Urothelium cell line (cell line): ENCODE measurements around the gene CYP26A1.

Experiments used
- DNase-seq: peaks from one replicate; pipeline ENCODE4 v3.0.0; 2011; ENCODE audit warnings: low spot score, mixed read lengths
- FAIRE-seq: peaks from 2 replicates; lab custom pipeline; 2011; peaks lifted over from hg19 to GRCh38; lab: Jason Lieb, UNC

CYP26A1 gene

DNA sequence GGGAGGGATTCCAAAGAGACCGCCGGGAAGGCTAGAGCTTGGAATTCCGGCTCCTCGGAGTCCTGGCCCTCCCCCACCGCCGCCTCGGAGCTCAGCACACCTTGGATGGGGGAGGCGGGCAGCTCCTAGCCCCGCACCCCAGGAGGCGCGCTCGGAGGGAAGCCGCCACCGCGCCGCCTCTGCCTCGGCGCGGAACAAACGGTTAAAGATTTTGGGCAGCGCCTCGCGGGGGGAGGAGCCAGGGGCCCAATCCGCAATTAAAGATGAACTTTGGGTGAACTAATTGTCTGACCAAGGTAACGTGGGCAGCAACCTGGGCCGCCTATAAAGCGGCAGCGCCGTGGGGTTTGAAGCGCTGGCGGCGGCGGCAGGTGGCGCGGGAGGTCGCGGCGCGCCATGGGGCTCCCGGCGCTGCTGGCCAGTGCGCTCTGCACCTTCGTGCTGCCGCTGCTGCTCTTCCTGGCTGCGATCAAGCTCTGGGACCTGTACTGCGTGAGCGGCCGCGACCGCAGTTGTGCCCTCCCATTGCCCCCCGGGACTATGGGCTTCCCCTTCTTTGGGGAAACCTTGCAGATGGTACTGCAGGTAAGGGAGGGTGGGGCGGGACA is at the start of gene CYP26A1:
Gene CYP26A1 (plus strand): TSS at position 355 of the 608 bp plus-strand sequence. CDS start 42 bp downstream, at position 397.
- DNase-seq (no peak), FAIRE-seq (no peak)

GRCh38 chr10:93026072-93026471 is 47.6 kb upstream of the CYP26A1 start:
- DNase-seq (no peak), FAIRE-seq (no peak)

DNA sequence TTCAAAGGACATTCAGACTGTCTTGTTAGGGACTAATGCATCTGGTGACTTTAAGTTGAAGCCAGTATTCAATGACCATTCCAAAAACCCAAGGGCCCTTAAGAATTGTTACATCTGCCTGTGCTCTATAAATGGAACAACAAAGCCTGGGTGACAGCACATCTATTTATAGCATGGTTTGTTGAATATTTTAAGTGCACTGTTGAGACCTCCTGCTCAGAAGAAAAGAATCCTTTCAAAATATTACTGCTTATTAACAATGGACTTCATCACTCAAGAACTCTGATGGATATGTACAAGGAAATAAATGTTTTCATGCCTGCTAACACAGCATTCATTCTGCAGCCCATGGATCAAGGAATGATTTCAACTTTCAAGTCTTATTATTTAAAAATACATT is 46.2 kb upstream of the CYP26A1 start:
- FAIRE-seq (no peak), DNase-seq (no peak)

- DNase-seq = peak; percentile 29
- no peak for FAIRE-seq
Observed at GRCh38 chr10:93028883-93029282, 44.8 kb upstream of the CYP26A1 start.

- FAIRE-seq (no peak), DNase-seq (peak; percentile 54)
Observed at GRCh38 chr10:93030409-93030808, 43.3 kb upstream of the CYP26A1 start.

DNA sequence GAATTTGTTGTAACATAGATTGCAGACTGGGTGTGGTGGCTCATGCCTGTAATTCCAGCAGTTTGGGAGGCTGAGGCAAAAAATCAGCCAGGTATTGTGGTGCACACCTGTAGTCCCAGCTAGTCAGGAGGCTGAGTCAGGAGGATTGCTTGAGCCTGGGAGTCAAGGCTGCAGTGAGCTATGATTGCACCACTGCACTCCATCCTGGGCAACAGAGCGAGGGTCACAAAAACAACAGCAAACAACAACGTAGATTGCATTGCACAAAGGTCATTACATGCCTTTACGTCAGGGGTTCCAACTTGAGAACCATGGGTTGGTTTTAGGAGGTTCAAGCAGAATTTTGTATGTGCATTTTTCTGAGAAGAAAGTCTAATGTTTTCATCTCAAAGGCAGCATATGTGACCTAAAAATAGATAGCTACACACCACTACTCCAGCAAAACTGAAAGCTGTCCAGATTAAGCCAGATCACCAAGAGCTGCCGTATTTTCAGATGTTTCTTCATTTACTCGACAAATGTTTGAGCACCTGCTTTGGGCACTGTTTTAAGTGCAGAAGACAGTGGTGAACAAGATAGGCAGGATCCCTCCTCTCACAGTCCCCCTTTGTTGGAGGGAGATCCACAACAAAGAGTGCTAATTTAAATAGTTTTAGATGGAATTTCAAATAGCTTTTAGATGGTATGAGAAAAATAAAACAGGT is 41.4 kb upstream of the CYP26A1 start:
- FAIRE-seq = no peak
- no peak for DNase-seq

DNA sequence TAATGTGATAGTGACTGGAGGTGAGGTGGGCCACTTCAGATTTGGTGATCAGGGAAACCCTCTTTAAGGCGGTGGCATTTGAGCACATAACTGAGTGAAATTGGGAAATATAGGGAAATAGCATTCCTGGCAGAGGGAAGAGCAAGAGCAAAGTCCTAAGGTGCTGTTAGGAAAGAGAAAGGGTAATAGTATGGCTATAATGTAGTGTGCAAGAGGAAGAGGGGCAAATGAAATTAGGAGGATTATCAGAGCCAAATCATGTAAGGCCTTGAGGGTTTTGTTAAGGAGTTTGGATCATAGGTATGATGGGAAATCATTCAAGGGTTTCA is 40.9 kb upstream of the CYP26A1 start:
- no peak for DNase-seq
- no peak for FAIRE-seq

DNA sequence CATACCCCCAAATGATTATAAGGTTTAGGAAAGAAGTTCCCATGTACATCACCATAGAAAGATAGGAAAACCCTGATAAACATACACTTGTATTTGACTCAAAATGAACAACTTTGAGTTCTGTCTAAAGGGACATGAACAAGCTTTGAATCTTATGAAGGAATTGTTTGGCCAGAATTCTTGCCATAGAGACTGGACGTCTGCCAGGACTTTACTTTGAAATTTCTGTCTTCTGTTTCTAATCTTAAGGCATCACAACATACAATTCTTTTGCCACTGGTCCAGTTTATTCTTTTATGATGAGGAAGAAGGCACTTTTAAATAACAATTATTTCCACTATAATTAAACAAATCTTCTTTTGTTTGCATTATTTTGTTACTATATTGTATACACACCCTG is 39.3 kb upstream of the CYP26A1 start:
- FAIRE-seq (no peak), DNase-seq (no peak)

- no peak for FAIRE-seq
- DNase-seq = no peak
Observed at GRCh38 chr10:93039110-93039509, 34.6 kb upstream of the CYP26A1 start.

DNA sequence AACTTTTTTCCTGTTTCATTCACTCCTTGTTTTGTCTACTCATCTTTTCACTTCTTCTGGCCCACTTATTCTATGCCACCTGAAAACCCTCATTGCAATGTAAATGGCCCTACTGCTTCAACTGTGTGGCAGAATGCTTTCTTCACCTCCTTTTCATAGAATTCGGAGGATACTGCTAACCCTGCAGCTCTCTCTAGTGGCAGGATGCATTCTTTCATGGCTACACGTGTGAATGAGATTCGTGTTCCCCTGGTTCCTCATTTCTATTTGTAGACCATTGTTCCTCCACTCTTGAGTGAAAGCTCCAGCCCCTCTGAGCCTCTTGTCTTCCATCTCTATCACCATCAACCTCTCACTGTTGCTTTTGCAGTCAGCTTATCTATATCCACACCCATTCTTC is 34.0 kb upstream of the CYP26A1 start:
- FAIRE-seq (no peak), DNase-seq (no peak)

- DNase-seq = no peak
Observed at GRCh38 chr10:93054486-93054885, 19.2 kb upstream of the CYP26A1 start.

GRCh38 chr10:93058139-93058538 is 15.6 kb upstream of the CYP26A1 start:
- FAIRE-seq (no peak), DNase-seq (no peak)

More at GRCh38 chr10:93054486-93054885, 19.2 kb upstream of the CYP26A1 start:
- no peak for FAIRE-seq

- FAIRE-seq = no peak
- DNase-seq = no peak
Observed at GRCh38 chr10:93059975-93060886, 13.5 kb upstream of the CYP26A1 start, which contains the start of gene CYP26C1. CYP26C1 (plus strand) TSS chr10:93060798; CDS start chr10:93061264, 466 bp downstream.

DNA sequence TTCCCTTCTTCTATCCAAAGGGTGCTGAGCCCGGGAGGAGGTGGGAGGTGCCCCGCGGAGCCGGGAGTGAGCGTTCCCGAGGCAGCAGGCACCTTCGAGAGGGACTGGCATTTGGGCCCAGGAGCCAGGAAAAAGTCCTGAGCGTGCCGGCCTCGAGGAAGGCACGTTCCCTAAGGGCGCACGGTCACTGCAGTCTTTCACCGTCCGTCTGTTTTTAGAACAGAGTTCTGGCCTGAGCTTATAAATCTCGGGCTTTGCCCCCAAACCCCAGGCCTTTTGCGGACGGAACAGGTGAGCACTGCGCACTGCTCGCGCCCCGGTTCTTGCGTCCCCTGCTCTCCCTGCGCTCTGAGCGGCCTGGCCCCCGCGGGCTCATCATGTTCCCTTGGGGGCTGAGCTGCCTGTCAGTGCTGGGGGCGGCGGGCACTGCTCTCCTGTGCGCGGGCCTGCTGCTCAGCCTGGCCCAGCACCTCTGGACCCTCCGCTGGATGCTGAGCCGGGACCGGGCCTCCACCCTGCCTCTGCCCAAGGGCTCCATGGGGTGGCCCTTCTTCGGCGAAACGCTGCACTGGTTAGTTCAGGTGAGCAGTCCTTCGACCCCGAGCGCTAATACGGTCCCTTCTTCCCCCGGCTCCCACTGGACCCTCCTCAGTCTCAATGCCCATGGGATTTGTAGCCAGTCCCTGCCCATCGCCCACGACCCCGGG is 12.7 kb upstream of the CYP26A1 start:
- DNase-seq (no peak), FAIRE-seq (no peak)

GRCh38 chr10:93061594-93062513 is 11.8 kb upstream of the CYP26A1 start:
- no peak for DNase-seq
- no peak for FAIRE-seq

DNA sequence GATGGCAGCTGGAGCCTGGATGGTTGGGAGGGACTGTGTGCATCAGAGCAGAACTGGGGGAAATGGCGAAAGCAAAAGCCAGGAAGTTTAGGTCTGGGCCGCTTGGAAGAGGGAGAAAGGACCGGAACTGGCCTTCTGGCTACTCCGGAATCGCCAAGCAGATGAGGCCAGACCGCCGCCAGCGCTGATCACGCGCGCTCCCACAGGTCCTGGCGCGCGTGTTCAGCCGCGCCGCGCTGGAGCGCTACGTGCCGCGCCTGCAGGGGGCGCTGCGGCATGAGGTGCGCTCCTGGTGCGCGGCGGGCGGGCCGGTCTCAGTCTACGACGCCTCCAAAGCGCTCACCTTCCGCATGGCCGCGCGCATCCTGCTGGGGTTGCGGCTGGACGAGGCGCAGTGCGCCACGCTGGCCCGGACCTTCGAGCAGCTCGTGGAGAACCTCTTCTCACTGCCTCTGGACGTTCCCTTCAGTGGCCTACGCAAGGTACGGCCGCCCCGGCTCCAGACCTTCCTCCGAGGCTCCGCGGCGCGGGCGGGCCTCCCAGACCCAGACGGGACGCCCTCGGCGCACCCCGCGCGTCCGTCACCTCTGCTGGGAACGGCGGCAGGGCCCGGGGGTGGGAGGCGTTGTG is 11.1 kb upstream of the CYP26A1 start:
- no peak for FAIRE-seq
- no peak for DNase-seq

DNA sequence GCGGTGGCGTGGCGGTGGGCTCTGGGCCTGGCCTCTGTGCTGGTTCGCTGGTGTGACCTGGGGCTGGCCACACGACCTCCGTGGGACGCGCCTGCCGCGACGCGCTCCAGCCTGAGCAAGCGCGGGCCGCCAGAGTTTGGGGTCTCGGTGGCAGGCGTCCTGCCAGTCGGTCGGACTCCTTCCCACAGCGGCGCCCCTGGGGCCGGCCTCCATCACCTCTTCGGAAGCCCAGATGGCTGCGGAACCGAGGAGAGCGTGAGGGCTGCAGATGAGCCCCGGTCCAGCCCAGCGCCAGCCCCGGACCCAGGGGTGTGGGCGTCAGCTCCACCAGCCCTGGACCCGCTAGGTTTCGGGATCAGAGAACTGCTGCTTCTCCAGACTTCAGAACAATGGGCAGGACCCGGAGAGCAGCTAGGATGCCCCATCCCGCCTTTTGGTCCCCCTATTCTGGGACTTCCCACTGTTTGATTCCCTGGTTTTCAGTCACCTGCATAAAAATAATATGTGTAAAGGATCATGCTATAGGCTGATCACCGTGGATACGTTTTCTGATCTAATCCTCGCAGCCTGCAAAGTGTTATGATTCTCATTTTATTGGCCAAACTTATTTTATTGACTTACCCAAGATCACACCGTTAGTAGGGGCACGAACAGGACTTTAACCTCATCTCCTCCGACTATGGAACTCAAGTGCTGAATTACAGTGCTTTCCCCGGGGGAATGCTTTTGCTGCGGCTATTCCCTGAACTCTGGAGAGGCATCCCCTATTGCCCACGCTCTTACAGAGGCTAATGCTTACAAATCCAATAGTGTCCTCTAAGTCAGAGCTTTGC is 10.3 kb upstream of the CYP26A1 start:
- no peak for DNase-seq
- FAIRE-seq = no peak

DNA sequence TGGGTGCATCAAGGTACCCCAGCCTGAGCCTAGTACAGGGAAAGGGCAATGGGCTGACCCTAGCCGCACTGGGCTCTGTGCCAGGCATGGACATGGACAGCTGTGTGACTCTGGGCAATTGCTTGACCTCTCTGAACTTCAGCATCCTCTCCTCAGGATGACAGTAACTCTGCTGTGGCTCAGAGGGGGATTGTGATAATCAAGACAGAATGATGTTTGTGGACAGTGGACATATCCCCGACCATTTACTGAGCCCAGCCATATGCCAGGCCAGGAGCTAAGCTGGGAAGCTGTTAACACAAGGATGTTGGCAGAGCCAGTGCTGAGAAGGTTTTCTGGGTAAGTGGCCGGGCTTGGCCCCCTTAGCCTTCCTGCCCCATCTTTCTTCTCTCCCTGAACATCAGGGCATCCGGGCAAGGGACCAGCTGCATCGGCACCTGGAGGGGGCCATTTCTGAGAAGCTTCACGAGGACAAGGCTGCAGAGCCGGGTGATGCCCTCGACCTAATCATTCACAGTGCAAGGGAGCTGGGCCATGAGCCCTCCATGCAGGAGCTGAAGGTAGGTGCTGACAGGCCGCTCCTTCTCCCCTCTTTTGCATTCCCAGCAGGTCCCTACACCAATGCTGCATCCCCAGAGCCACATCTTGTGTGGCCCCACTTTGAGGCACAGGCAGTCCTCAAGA is 9.6 kb upstream of the CYP26A1 start:
- FAIRE-seq = no peak
- no peak for DNase-seq
